Activated naive CD4-positive, alpha-beta T cell treated with anti-CD3 and anti-CD28 coated beads for 36 hours (primary cell): ENCODE results near the gene ARSK. TPM values are rescaled to one million over a fixed set of nuclear protein-coding genes. Genes with fewer than 3 reads are reported as not detected.

Experiments
- CTCF ChIA-PET: fragments of 350-600 bp; sonication (Branson Sonifier 250); formaldehyde crosslinking; loops from one replicate; lab custom pipeline; 2021; ENCODE audit warnings: antibody characterized with exemption; lab: Charles Lee
- DNase-seq: peaks from one replicate; pipeline ENCODE4 v3.0.0-alpha.2; 2020
- H3K27ac Mint-ChIP-seq: one replicate; pipeline ENCODE4 v1.8.0; 2021; ENCODE audit warnings: mild to moderate bottlenecking, mixed read lengths
- H3K27me3 Mint-ChIP-seq: one replicate; pipeline ENCODE4 v1.8.0; 2021; ENCODE audit warnings: low read depth, mixed read lengths
- H3K36me3 Mint-ChIP-seq: one replicate; pipeline ENCODE4 v1.8.0; 2021; ENCODE audit warnings: low read depth, mixed read lengths
- H3K4me1 Mint-ChIP-seq: one replicate; pipeline ENCODE4 v1.8.0; 2021; ENCODE audit warnings: low read depth, mixed read lengths
- H3K4me3 Mint-ChIP-seq: one replicate; pipeline ENCODE4 v1.8.0; 2021; ENCODE audit warnings: mild to moderate bottlenecking, moderate library complexity, mixed read lengths
- H3K9me3 Mint-ChIP-seq: one replicate; pipeline ENCODE4 v1.8.0; 2021; ENCODE audit warnings: mixed read lengths
- intact Hi-C: fragments of 100-400 bp; cut with micrococcal nuclease; formaldehyde crosslinking; loops from one replicate; pipeline ENCODE4 v1.15.1; 2023
- total RNA-seq, 2 experiments: library from RNA; stranded (reverse); gene quantifications; one replicate each; pipeline ENCODE4 v1.2.3, GENCODE V29; 2021

Gene ARSK
- total RNA-seq, 2 experiments from 2014 or later: 4.5 to 5.1 TPM

- DNase-seq: no peak
- intact Hi-C loops: no loop called here
- Mint-ChIP-seq H3K36me3 (peaks cover 17% of the 10 kb centered on the region), H3K4me1 (peaks cover 13% of the 10 kb centered on the region), H3K27me3 (no peaks in the 10 kb centered on the region), H3K9me3 (peaks cover 11% of the 10 kb centered on the region), H3K4me3 (no peak overlapping the region), H3K27ac (no peak overlapping the region)
- CTCF ChIA-PET: no interaction called here
Observed at GRCh38 chr5:95613514-95613913, 58.6 kb downstream of the ARSK start.

- no peak overlapping the region for H3K27ac Mint-ChIP-seq
- CTCF ChIA-PET: no interaction called here
- no peaks in the 10 kb centered on the region for H3K27me3 Mint-ChIP-seq
- peaks cover 11% of the 10 kb centered on the region for H3K9me3 Mint-ChIP-seq
- H3K4me1 Mint-ChIP-seq: peaks cover 27% of the 10 kb centered on the region
- no peak for DNase-seq
- intact Hi-C loops: loop anchor here (1.0 kb wide), 1 partner anchor 24 kb away; no protein-coding TSS in a partner anchor
- H3K4me3 Mint-ChIP-seq: no peak overlapping the region
- H3K36me3 Mint-ChIP-seq: peaks cover 17% of the 10 kb centered on the region
Observed at GRCh38 chr5:95615164-95615467, 60.2 kb downstream of the ARSK start.

- Mint-ChIP-seq H3K4me3 (no peak overlapping the region), H3K9me3 (peaks cover 11% of the 10 kb centered on the region)
- intact Hi-C loops: no loop called here
Observed at GRCh38 chr5:95617057-95617456, 62.2 kb downstream of the ARSK start.

GRCh38 chr5:95619096-95619495 is 64.2 kb downstream of the ARSK start:
- no peaks in the 10 kb centered on the region for H3K27me3 Mint-ChIP-seq
- no peak overlapping the region for H3K27ac Mint-ChIP-seq
- no peak for DNase-seq
- H3K4me3 Mint-ChIP-seq: peak overlapping the region; percentile 82
- H3K36me3 Mint-ChIP-seq: peaks cover 1% of the 10 kb centered on the region
- intact Hi-C loops: no loop called here
- CTCF ChIA-PET: interaction anchor here (1.6 kb wide), 1 partner anchor 28 kb away, joined by 3 read pairs; the partner anchor contains the start of gene RFESD
- no peaks in the 10 kb centered on the region for H3K9me3 Mint-ChIP-seq
- H3K4me1 Mint-ChIP-seq: peaks cover 41% of the 10 kb centered on the region

More at GRCh38 chr5:95617057-95617456, 62.2 kb downstream of the ARSK start:
- H3K4me1 Mint-ChIP-seq: peaks cover 33% of the 10 kb centered on the region
- DNase-seq: no peak
- CTCF ChIA-PET: no interaction called here
- H3K27me3 Mint-ChIP-seq: no peaks in the 10 kb centered on the region
- peaks cover 15% of the 10 kb centered on the region for H3K36me3 Mint-ChIP-seq
- no peak overlapping the region for H3K27ac Mint-ChIP-seq

GRCh38 chr5:95619514-95620029 is 64.7 kb downstream of the ARSK start:
- peaks cover 1% of the 10 kb centered on the region for H3K36me3 Mint-ChIP-seq
- H3K4me3 Mint-ChIP-seq: peak overlapping the region; percentile 82
- no peaks in the 10 kb centered on the region for H3K9me3 Mint-ChIP-seq
- intact Hi-C loops: loop anchor here (1.0 to 10.0 kb wide), 3 partner anchors 28 to 335 kb away; partner anchors contain the start of genes ARSK and MCTP1
- DNase-seq: no peak
- H3K4me1 Mint-ChIP-seq: peaks cover 41% of the 10 kb centered on the region
- H3K27ac Mint-ChIP-seq: no peak overlapping the region
- no peaks in the 10 kb centered on the region for H3K27me3 Mint-ChIP-seq
- CTCF ChIA-PET: interaction anchor here (1.6 kb wide), 1 partner anchor 27 kb away, joined by 3 read pairs; the partner anchor contains the start of gene RFESD

- Mint-ChIP-seq H3K27me3 (no peaks in the 10 kb centered on the region), H3K4me3 (peak within 1 kb of the TSS; percentile 82), H3K4me1 (peaks cover 36% of the 10 kb centered on the region), H3K9me3 (no peaks in the 10 kb centered on the region), H3K27ac (peak within 1 kb of the TSS; percentile 17), H3K36me3 (no peaks in the 10 kb centered on the region)
- peak; percentile 69 for DNase-seq
- intact Hi-C loops: loop anchor here (1.0 to 10.0 kb wide), 3 partner anchors 29 to 335 kb away; partner anchors contain the start of genes ARSK and MCTP1
- CTCF ChIA-PET: interaction anchor here (1.1 to 1.6 kb wide), 2 partner anchors 27 to 249 kb away, joined by 3 read pairs; partner anchors contain the start of gene RFESD
Observed at GRCh38 chr5:95620030-95620869, 65.3 kb downstream of the ARSK start, which contains the start of gene GPR150. Gene GPR150 (plus strand): TSS chr5:95620087. CDS start chr5:95620276, 189 bp downstream.

GRCh38 chr5:95620870-95621838 is 66.3 kb downstream of the ARSK start:
- Mint-ChIP-seq H3K9me3 (no peaks in the 10 kb centered on the region), H3K4me1 (peaks cover 31% of the 10 kb centered on the region), H3K27me3 (no peaks in the 10 kb centered on the region), H3K27ac (peak overlapping the region; percentile 58), H3K4me3 (peak overlapping the region; percentile 76), H3K36me3 (no peaks in the 10 kb centered on the region)
- intact Hi-C loops: loop anchor here (1.0 to 10.0 kb wide), 3 partner anchors 30 to 336 kb away; partner anchors contain the start of genes ARSK and MCTP1
- CTCF ChIA-PET: interaction anchor here (1.1 to 2.6 kb wide), 2 partner anchors 10 to 249 kb away, joined by 3 to 18 read pairs; no protein-coding TSS in a partner anchor
- DNase-seq: peak; percentile 53

GRCh38 chr5:95621839-95622629 is 67.1 kb downstream of the ARSK start:
- Mint-ChIP-seq H3K36me3 (no peaks in the 10 kb centered on the region), H3K27me3 (no peaks in the 10 kb centered on the region), H3K4me3 (peak overlapping the region; percentile 76), H3K9me3 (no peaks in the 10 kb centered on the region), H3K4me1 (peaks cover 31% of the 10 kb centered on the region), H3K27ac (peak overlapping the region; percentile 58)
- peak; percentile 14 for DNase-seq
- CTCF ChIA-PET: interaction anchor here (0.5 to 2.6 kb wide), 7 partner anchors 10 to 295 kb away, joined by 3 to 18 read pairs (median 3); partner anchors contain the start of gene RFESD
- intact Hi-C loops: loop anchor here (1.0 to 10.0 kb wide), 2 partner anchors 24 to 337 kb away; partner anchors contain the start of genes MCTP1 and RFESD

GRCh38 chr5:95623706-95624105 is 68.8 kb downstream of the ARSK start:
- Mint-ChIP-seq H3K4me3 (no peak overlapping the region), H3K27ac (no peak overlapping the region), H3K4me1 (peaks cover 26% of the 10 kb centered on the region), H3K27me3 (no peaks in the 10 kb centered on the region), H3K36me3 (no peaks in the 10 kb centered on the region), H3K9me3 (no peaks in the 10 kb centered on the region)
- intact Hi-C loops: loop anchor here (10.0 kb wide), 1 partner anchor 339 kb away; the partner anchor contains the start of gene MCTP1
- CTCF ChIA-PET: interaction anchor here (0.6 to 2.6 kb wide), 5 partner anchors 8 to 660 kb away, joined by 3 to 18 read pairs (median 4); partner anchors contain the start of genes ARSK and SKIC3
- no peak for DNase-seq

- Mint-ChIP-seq H3K27ac (no peak overlapping the region), H3K4me3 (no peak overlapping the region), H3K9me3 (no peaks in the 10 kb centered on the region), H3K4me1 (peaks cover 20% of the 10 kb centered on the region), H3K36me3 (no peaks in the 10 kb centered on the region), H3K27me3 (no peaks in the 10 kb centered on the region)
- DNase-seq: no peak
- intact Hi-C loops: loop anchor here (10.0 kb wide), 1 partner anchor 340 kb away; the partner anchor contains the start of gene MCTP1
- CTCF ChIA-PET: interaction anchor here (0.6 kb wide), 1 partner anchor 660 kb away, joined by 3 read pairs; no protein-coding TSS in a partner anchor
Observed at GRCh38 chr5:95624368-95624767, 69.5 kb downstream of the ARSK start.
